HG02973 (cell line): ENCODE results near the gene XIRP1.

ENCODE experiments used
- ATAC-seq: cut with Tn5 transposase; IDR thresholded peaks from one replicate; pipeline ENCODE4 v1.9.1; 2021; ENCODE audit warnings: moderate library complexity; ENCODE audit not compliant: unreplicated experiment

Gene XIRP1

GRCh38 chr3:39146611-39147591 lies 45.5 kb downstream of the XIRP1 start:
- ATAC-seq: no peak

DNA sequence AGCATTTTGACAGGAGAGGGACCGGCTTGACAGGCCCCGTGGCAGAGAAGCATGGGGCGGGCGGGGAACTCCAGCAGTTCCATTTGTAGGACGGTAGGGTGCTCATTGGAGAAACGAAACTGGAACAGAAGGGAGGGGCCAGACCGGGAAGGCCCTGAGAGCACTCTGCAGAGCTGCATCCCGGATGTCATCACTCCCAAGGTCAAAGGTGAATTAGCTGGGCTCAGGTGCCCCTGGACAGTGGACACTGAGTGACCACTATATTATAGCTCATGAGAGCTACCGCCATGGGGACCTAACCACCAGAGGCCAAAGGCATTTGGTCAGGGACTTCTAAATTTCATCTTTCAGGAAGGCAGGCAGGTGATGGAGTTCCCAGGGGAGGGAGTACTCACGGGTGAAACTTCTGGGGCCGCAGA lies 46.3 kb downstream of the XIRP1 start:
- ATAC-seq: no peak

DNA sequence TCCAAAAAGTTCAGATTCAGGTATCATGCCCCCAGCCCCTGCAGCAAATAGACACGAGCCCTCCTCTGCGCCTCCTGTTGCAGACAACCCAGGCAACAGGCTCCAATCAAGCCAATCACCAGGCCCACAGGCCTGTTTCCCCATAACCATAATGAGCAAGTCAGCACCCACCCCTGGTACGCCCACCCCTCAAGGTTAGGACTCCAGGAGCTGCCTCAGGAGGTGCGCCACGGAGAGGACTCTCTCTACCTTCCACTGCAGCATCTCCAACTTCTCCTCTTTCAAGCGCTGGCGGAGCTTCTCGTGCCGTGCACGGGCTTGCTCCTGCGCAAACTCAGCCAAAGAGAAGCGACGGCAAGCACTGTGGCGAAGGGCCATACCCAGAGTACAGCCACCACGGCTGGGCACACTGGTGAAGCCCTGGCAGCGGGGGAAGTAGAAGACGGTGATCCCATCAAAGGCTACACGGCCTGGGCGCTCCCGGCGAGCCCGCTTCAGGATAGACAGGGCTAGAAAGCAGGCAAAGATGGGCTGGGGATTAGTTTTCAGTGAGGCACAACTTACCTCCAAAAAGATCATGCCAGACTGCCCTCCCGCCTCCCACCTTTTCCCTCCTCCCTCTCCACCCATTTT lies 47.5 kb downstream of the XIRP1 start:
- no peak for ATAC-seq

DNA sequence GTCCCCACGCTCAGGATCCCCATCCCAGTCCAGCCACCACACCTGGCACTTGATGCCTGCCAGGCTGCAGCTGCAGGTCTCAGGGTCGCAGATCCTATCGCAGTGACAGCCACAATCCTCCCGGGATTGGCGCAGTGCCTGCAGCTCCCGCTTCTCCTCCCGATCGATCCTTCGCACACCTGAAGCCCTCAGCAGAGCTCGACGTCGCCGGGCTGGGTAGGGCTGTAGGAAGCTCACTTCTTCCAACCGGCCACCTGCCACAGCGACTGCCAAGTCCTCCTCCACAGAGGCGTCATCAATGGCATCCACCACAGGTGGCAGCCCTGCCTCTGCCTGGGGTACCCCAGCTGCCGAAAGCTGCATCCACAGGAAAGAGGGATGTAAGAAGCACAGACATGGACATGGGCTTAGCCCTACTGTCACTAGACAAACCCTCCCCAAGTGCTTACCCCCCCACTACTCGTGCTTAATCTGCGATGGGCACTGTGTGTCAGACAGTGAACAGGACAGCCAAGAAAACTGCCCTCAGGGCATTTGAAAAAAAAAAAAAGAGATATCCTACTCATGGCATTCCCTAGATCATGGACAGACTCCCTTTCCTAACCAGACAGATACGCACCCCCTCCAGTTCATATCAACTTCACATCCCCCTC lies 48.2 kb downstream of the XIRP1 start:
- ATAC-seq: no peak

DNA sequence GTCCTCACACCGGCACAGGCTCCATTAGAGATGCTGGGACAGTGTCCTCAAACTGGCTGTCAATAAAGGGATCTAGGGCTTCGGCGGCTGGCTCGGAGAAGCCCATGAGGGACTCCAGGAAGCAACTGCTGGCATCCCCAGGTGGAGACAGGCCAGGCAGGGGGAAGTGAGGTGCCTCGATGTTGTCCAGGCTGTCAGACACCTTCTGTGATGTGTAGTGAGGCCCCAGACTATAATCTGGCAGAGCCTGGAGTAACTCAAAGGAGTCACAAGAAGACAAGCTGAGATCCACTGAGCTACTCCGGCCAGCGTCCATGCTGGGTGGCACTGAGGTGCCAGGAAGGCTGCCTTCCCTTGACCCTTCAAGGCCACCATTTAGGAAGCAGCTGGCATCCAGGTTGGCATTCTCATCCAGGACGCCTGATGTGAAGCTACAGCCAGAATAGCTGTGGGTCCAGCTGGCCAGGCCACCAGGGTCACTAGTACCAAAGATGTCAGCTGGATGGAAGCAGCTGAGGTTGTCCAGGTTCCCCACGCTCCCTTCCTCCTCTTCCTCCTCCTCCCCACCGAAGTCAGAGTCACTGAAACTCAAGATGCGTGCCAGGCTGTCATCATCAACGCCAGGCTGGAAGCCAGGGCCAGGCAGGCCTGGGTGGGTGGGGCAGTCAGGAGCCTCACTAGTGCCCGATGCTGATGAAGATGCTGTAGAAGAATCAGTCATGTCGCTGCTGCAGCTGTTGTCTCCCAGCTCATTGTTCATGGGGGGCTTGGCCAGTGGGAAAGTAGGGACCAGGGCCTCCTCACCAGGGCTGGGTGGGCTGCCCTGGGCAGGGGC lies 49.1 kb downstream of the XIRP1 start:
- no peak for ATAC-seq

DNA sequence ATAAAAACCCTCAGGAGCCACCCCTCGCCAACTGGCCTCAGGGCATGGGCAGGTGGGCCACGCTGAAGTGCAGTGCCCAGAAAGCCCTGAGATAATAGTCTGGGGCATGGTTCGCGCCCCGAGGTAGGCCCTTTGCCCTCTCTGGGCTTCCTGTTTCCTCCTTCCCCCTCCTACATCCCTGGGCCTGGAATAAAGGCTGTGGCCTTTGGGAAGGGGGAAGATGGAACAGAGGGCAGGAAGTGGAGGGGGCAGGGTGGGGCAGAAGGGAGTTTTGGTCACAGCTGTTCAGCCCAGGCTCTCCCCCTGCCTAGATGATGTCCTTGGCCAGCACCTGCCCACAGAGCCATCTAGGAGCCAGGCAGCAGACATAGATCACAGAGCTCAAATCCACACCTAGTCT lies 50.3 kb downstream of the XIRP1 start:
- ATAC-seq: no peak

- no peak for ATAC-seq
Measured at GRCh38 chr3:39141171-39141995, 51.0 kb downstream of the XIRP1 start.

- no peak for ATAC-seq
Measured at GRCh38 chr3:39140341-39140971, 51.9 kb downstream of the XIRP1 start.

GRCh38 chr3:39139442-39139841 lies 53.0 kb downstream of the XIRP1 start:
- no peak for ATAC-seq

- no peak for ATAC-seq
Measured at GRCh38 chr3:39138804-39139415, 53.5 kb downstream of the XIRP1 start.

GRCh38 chr3:39137991-39138803 lies 54.2 kb downstream of the XIRP1 start:
- ATAC-seq: no peak

DNA sequence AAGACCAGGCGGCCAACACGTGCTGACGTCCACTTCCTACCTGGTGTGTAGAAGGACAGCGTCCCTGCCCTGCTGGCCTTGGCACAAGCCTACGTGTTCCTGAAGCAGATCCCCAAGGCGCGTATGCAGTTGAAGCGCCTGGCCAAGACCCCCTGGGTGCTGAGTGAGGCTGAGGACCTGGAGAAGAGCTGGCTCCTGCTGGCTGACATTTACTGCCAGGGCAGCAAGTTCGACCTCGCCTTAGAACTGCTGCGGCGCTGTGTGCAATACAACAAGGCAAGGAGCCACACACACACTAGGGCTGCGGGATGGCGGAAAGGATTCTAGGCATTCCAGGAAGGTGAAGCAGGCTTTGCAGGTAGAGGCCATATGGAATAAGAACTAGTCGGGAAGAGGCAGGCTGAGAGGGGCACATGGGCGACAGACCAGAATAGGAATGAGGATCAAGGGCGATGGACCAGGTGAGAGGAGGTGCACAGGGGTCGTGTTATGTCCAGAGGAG lies 54.9 kb downstream of the XIRP1 start:
- ATAC-seq: no peak

GRCh38 chr3:39136533-39137434 lies 55.6 kb downstream of the XIRP1 start:
- no peak for ATAC-seq

DNA sequence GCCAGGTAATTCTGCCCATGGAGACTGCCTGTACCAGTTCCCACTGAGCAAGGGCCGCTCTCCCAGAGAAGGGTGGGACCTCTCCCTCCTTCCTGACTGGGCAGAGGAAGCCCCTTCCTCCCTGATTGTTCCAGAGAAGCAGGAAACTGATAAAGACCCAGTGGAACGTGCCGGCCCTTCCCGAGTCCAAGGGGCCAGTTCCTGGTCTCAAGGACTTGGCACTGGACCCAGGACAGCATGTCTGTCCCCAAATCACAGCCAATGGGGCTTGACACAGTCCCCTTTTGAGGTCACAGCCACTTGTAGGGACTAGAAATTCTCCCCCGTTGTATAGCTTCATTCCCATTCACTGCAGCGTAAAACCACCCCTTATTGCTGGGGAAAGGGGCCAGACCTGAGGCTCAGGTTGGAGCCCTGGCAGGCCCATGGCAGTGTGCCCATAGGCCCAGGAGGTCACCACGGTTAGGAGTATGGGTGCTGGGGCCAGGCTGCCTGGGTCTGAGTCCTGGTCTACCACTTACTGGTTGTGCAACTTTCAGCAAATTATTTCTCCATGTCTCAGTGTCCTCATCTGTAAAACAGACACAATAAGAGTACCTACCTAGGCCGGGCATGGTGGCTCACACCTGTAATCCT lies 57.1 kb downstream of the XIRP1 start:
- no peak for ATAC-seq

- ATAC-seq: no peak
Measured at GRCh38 chr3:39134305-39134704, 58.1 kb downstream of the XIRP1 start.

DNA sequence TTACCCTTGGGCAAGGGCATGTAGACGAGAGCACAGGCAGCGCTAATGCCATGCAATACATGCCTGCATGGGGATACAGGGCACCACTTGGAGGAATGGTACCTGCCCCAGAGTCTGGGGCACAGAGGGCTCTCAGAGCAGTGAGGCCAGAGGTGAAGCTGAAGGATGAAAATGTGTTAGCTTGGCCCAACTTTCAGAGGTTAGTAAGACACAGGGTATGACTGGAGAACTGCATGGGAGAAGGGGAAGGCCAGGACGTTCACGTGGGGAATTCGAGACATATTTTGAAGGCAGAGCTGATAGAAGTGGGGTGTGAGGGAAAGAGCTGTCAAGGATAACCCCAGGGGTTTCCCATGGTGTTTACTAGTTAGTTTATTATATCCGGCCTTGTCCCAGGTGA lies 58.6 kb downstream of the XIRP1 start:
- ATAC-seq: no peak
